Thymus (tissue), 11 donors: ENCODE measurements around the gene TMEM229B. TPM values are rescaled to one million over a fixed set of nuclear protein-coding genes. Genes with fewer than 3 reads are reported as not detected.

Experiments
- DNase-seq, 9 donors: peaks; one replicate each; pipeline ENCODE4 v3.0.0-alpha.2; 2013; ENCODE audit warnings: low spot score in 9 of 9, low read depth in 6 of 9, missing footprints in 1 of 9
- H3K27ac ChIP-seq, 2 donors: one replicate each; pipeline ENCODE4 v1.5.1; 2013; ENCODE audit warnings: control low read depth in 1 of 2, low read depth in 1 of 2, low read length in 1 of 2, mild to moderate bottlenecking in 1 of 2, moderate library complexity in 1 of 2
- H3K27me3 ChIP-seq, 2 donors: one replicate each; pipeline ENCODE4 v1.5.1; 2013; ENCODE audit warnings: low read length in 1 of 2; ENCODE audit not compliant: control insufficient read depth in 2 of 2, insufficient read depth in 1 of 2
- H3K36me3 ChIP-seq, 2 donors: one replicate each; pipeline ENCODE4 v1.5.1; 2013; ENCODE audit warnings: low read length in 1 of 2, mild to moderate bottlenecking in 1 of 2, moderate library complexity in 1 of 2; ENCODE audit not compliant: control insufficient read depth in 2 of 2, insufficient read depth in 2 of 2
- H3K4me1 ChIP-seq, 2 donors: one replicate each; pipeline ENCODE4 v1.5.1; 2013; ENCODE audit warnings: low read length in 2 of 2; ENCODE audit not compliant: control insufficient read depth in 2 of 2, insufficient read depth in 2 of 2
- H3K4me3 ChIP-seq, 2 donors: one replicate each; pipeline ENCODE4 v1.5.1; 2013; ENCODE audit warnings: low read length in 2 of 2, control low read depth in 1 of 2, mild to moderate bottlenecking in 1 of 2
- H3K9me3 ChIP-seq, 2 donors: one replicate each; pipeline ENCODE4 v1.5.1; 2013; ENCODE audit warnings: low read length in 1 of 2, mild to moderate bottlenecking in 1 of 2; ENCODE audit not compliant: control insufficient read depth in 2 of 2, insufficient read depth in 1 of 2
- WGBS: extraction: QIAGEN DNeasy Blood & Tissue Kit; methylation state at CpG from one replicate; pipeline ENCODE4 v1.1.7; 2013; 5-methylcytosine and 5-hydroxymethylcytosine counted together
- polyA plus RNA-seq: library from polyadenylated mRNA; stranded (reverse); fragments of 200-250 nt; gene quantifications from one replicate; pipeline ENCODE4 v1.2.3, GENCODE V29; 2013
- total RNA-seq: library from RNA; stranded (reverse); fragments of 120-200 nt; gene quantifications from one replicate; pipeline ENCODE4 v1.2.4, GENCODE V29; 2013
- donor health status: healthy.

Gene TMEM229B
- total and polyA plus RNA-seq, 2 donors = 6.6 to 13.7 TPM

DNA sequence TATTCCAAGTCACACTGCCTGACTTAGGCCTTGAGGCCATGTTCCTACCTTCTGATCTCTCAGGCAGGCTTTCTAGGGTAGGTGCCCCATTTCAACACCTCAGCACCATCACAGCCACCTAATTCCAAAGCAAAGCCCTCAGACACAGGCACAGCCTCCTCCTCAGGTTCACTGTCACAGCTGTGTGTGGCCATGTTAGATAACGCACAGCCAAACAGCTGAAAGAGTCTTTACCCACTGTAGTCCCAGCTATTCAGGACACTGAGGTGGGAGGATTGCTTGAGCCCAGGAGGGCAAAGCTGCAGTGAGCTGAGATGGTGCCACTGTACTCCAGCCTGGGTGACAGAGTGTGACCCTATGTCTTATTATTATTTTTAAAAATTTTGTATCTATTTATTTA is 7.3 kb upstream of the TMEM229B start:
- DNase-seq = no peak
- 94% methylated on average over 1 of the region's 1 CpG for whole genome bisulfite sequencing
- Histone ChIP-seq H3K36me3 (no peaks in the 10 kb centered on the region), H3K4me3 (no peak overlapping the region), H3K9me3 (peaks cover 6 to 28% of the 10 kb centered on the region in 2 donors), H3K27me3 (no peaks in the 10 kb centered on the region), H3K4me1 (peaks cover 4% of the 10 kb centered on the region in 2 donors), H3K27ac (no peak overlapping the region)

DNA sequence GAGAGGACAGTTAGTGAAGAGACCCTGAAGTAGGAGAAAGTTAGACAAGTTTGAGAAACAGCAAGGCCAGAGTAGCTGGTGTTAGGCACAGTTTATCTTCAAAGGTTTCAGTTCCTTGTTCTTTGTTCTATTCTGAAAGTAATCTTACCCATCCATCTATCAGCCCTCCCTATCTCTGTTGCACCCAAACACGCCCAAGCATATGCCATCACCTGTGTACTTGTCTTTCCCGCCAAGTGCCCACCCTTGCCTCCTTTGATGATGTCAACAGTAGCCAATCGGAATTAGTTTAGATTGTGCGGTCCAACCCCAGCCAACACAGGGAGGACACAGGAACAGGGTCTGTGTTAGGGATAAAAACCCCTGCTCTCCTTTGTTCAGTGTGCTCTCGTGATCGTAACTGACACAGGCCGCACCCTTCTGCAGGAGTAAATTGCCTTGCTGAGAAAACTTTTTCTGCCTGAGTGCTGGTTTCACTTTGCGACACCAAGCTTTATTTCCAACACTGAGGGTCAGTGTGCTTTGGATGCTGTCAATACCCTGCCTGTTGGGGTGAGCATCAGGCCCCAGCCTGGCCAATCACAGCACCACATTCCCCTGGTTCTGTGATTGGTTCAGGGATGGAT is 4.7 kb upstream of the TMEM229B start:
- Histone ChIP-seq H3K4me3 (no peak overlapping the region), H3K27me3 (no peaks in the 10 kb centered on the region), H3K4me1 (peaks cover 12 to 28% of the 10 kb centered on the region in 2 donors), H3K9me3 (peaks cover 6 to 28% of the 10 kb centered on the region in 2 donors), H3K36me3 (no peaks in the 10 kb centered on the region), H3K27ac (no peak overlapping the region)
- 97% methylated on average over 8 of the region's 8 CpGs for WGBS
- DNase-seq = no peak

DNA sequence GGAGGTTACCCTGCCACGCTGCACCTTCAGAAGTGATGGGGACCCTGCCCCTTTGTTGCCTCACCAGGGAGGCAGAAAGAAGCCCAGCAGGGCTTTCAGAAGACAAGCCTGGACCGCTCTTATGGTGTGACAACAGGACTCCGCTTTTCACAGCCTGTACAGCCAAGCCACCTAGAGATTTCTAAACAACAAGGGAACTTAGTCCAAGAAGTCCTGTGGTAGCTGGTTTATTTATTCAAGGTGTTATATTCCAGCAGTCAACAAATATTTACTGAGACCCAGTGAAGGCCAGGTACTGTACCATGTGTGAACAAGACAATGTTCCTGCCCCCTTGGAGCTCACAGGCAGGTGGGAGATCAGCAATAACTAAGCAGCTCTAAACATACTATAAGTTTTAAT is 4.0 kb upstream of the TMEM229B start:
- WGBS = 99% methylated on average over 3 of the region's 3 CpGs
- DNase-seq = no peak
- Histone ChIP-seq H3K4me1 (peaks cover 14 to 35% of the 10 kb centered on the region in 2 donors), H3K9me3 (peaks cover 6 to 28% of the 10 kb centered on the region in 2 donors), H3K27me3 (no peaks in the 10 kb centered on the region), H3K4me3 (no peak overlapping the region), H3K36me3 (no peaks in the 10 kb centered on the region), H3K27ac (no peak overlapping the region)

DNA sequence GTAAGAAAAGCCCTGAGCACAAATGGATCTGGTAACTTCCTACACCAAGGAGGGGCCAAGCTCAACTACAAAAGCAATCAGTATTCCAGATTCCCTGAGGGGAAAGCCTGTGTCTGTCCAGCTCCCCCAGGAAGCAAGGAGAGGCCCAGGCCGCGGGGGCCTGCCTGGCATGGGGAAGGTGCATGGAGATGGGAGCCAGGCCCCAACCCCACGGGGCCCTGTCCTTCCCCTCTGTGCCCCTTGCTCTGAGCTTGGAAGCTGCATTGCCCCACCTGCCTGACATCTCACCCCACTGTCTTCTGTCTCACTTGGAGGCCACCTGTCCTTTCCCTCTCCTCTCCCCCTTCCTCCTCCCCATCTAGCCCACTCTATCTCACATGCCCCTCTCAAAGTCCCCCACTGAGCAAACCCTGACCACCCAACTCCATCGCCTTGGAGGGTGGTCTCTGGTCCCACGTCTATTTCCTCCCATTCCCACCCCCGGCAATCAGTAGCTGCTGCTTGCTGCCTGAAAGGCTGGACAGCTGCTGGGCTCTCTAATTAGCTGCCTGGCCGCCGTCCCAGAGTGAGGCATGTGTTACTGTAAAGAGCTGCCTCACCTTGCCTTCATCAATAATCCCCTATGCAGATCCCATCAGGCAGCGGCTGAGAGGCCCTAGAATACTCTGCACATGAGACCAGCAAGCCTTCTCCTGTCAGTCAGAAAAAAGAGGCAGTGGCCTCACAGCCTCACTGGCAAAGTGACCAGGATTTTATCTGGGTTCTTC is 3.4 kb upstream of the TMEM229B start:
- Histone ChIP-seq H3K27me3 (no peaks in the 10 kb centered on the region), H3K4me1 (peaks cover 17 to 41% of the 10 kb centered on the region in 2 donors), H3K4me3 (no peak overlapping the region), H3K36me3 (peaks cover 1 to 3% of the 10 kb centered on the region in 2 donors), H3K27ac (no peak overlapping the region), H3K9me3 (peaks cover 6 to 30% of the 10 kb centered on the region in 2 donors)
- no peak for DNase-seq
- WGBS = 96% methylated on average over 9 of the region's 9 CpGs

DNA sequence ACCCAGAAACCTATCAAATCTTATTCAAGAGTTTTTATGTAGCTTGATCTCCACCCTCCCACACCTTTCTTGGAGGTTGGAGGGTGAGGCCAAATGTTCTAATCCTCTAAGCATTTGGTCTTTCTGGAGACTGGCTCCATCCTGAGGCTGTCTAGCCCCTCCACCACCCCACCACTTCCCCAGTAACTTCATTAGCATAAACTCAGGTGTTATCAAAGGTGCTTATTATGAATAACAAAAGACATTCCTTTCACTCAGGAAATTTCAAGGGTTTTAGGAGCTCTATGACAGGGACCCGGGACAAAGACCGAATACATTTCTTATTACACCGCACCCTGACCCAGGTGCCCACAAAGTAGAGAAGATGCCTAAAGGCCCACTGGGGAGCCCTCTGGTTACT is 2.8 kb upstream of the TMEM229B start:
- H3K4me3 ChIP-seq = no peak overlapping the region
- H3K27me3 ChIP-seq = no peaks in the 10 kb centered on the region
- no peak for DNase-seq
- peaks cover 18 to 44% of the 10 kb centered on the region in 2 donors for H3K4me1 ChIP-seq
- no peak overlapping the region for H3K27ac ChIP-seq
- peaks cover 5 to 9% of the 10 kb centered on the region in 2 donors for H3K36me3 ChIP-seq
- H3K9me3 ChIP-seq = peaks cover 7 to 35% of the 10 kb centered on the region in 2 donors
- 98% methylated on average over 3 of the region's 3 CpGs for WGBS

DNA sequence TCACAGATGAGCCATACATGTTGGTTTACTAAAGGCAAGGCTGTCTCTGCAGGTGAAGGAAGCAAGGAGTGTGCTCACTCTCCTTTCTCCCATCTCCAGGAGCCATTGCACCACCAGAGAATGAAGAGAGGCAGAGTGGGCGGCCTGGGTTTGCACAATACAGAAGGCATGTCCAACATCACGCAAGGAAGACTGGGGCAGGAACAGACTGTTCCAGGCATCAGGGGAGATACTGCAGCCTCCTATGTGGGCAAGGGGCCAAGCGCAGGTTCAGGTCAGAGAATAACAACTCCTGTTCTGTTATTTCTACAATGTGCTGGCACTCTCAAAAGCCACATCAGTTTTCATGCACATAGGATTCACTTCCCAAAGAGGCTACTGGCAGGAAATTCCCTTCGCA is 1.7 kb upstream of the TMEM229B start:
- Histone ChIP-seq H3K27me3 (no peaks in the 10 kb centered on the region), H3K9me3 (peaks cover 7 to 35% of the 10 kb centered on the region in 2 donors), H3K36me3 (peaks cover 9 to 11% of the 10 kb centered on the region in 2 donors), H3K4me1 (peaks cover 25 to 52% of the 10 kb centered on the region in 2 donors), H3K4me3 (no peak overlapping the region), H3K27ac (no peak overlapping the region)
- no peak for DNase-seq
- WGBS = 85% methylated on average over 4 of the region's 4 CpGs

DNA sequence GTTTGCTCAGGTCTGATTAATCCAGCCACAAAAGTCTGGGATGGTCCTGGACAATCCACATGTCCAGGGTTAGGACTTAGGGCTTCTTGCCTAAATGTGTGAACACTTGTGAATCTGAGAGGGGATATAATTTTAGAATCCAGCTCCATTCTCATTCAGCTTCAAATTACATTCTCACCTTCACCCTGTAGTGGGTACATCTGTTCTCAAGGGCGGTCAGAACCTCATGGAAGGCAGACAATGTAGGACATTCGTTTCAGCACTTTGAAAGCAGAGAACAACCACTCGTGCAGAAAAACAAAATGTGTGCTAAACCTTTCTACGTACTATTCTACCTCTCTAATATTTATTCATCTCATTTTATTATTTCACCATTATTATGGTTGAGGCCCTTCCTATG is 1.2 kb downstream of the TMEM229B start:
- Histone ChIP-seq H3K4me3 (peak overlapping the region in 1 of 2 donors; percentile 70), H3K36me3 (peaks cover 16 to 18% of the 10 kb centered on the region in 2 donors), H3K27me3 (no peaks in the 10 kb centered on the region), H3K9me3 (peaks cover 1 to 13% of the 10 kb centered on the region in 2 donors), H3K4me1 (peaks cover 25 to 62% of the 10 kb centered on the region in 2 donors), H3K27ac (no peak overlapping the region)
- no peak for DNase-seq
- WGBS = 95% methylated on average over 4 of the region's 4 CpGs

DNA sequence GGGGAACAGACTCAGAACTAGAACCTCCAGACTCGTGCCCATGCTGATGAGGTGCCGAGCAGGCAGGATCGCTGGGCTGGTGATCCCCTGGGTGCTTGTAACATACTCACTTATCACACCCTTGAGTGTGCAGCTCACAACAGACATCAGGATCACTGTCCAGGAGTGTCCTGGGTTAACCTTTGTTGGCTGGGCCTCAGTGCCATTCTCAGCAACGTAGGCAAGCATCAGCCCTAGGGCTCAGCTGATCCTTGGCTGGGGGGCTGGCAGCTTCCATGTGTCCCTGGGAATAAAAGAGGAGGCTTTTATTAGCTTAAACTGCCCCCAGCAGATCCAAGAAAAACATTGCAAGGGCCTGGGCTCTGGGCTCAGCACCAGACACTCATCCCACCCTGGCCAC is 1.6 kb downstream of the TMEM229B start:
- Histone ChIP-seq H3K36me3 (peaks cover 16 to 18% of the 10 kb centered on the region in 2 donors), H3K4me3 (no peak overlapping the region), H3K4me1 (peaks cover 25 to 62% of the 10 kb centered on the region in 2 donors), H3K27ac (no peak overlapping the region), H3K27me3 (no peaks in the 10 kb centered on the region), H3K9me3 (peaks cover 1 to 9% of the 10 kb centered on the region in 2 donors)
- whole genome bisulfite sequencing = 97% methylated on average over 4 of the region's 4 CpGs
- DNase-seq = no peak

DNA sequence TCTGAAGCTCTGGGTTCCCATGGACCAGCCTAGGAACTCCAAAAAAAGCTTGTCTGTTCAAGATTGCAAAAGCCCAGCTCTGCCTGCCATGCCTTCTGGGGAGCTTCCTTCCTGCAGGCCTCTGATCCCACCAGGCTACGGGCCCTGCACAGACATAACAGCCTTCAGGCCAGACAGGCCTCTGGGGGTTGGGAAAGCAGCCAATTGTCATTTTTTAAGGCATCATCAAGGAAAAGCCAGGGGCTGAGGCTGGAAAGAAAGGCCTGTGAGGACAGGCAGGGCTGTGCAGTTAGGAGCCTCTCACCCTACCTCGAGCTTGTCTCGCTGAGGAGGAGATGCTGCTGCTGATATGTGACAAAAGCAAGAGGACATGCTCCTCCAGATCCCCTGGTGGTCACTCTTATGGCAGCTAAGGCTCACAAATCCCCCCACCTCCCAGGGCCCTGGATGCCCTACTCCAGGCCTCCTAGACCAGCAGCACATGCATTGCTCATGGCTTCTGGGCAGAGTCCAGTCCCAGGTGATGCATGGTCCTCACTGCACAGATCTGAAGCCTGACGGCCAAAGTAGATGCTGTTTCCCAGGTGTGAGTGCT is 2.9 kb downstream of the TMEM229B start:
- Histone ChIP-seq H3K36me3 (peaks cover 18% of the 10 kb centered on the region in 2 donors), H3K27me3 (no peaks in the 10 kb centered on the region), H3K27ac (peak overlapping the region in 1 of 2 donors; percentile 11), H3K4me1 (peaks cover 25 to 70% of the 10 kb centered on the region in 2 donors), H3K4me3 (no peak overlapping the region), H3K9me3 (peaks cover 1 to 7% of the 10 kb centered on the region in 2 donors)
- DNase-seq = no peak
- WGBS = 84% methylated on average over 4 of the region's 4 CpGs
